ENCODE measurements around the gene PRRG2.

Gene PRRG2

GRCh38 chr19:49557641-49558325 is 23.3 kb upstream of the PRRG2 start:
- DNase-seq: no peak

GRCh38 chr19:49558591-49558990 is 22.5 kb upstream of the PRRG2 start:
- no peak for DNase-seq

DNA sequence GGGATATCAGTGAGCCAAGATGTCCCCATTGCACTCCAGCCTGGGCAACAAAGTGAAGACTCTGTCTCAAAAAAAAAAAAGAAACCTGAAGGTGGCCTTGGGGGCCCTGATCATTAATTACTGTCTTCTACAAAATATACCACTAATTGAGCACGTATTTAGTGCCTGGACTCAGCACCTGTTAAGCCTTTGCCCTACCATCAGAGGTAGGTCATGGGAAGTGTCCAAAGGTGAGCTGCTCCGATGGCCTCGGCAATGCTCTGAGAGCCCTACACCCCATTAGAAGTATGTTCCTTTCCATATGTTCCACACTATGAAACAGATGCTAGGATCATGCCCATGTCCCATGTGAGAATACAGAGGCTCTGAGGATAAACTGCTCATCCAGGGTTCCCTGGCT is 21.7 kb upstream of the PRRG2 start:
- DNase-seq: no peak

DNA sequence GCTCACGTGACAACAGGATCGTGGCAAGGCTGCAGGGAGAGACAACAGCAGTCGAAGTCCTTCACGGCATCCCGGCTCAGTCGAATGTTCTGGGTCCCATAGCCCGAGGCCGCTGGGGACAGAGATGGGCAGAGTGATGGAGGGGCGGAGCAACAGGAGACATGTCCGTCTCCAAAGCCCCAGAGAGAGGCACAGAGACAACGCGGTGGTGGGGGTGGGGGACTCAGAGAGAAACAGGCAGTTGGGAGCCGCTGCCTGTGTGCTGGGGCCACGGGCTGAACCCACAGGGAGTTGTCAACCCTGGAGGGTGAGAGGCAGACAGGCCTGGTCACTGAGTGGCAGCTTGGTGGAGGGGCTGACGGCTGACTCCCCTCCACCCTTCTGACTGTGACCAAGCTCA is 21.2 kb upstream of the PRRG2 start:
- DNase-seq: no peak

GRCh38 chr19:49560358-49560900 is 20.7 kb upstream of the PRRG2 start:
- DNase-seq: no peak

DNA sequence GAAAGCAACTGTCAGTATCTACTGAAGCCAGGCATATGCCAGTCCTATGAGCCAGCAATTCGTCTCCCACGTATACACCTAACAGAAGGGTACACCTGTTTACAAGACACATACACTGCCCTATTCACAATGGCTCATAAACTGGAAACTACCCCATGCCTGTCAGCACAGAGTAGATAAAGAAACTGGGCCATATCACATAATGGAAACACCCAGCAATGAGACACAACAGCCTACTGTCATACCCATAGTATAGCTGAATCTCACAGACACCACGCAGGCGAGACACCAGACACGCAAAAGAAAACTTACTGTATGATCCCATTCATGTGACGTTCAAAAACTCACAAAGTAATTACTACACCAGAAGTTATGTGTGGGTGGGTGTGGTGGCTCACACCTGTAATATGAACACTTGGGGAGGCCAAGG is 16.5 kb upstream of the PRRG2 start:
- DNase-seq: no peak

GRCh38 chr19:49565261-49565660 is 15.9 kb upstream of the PRRG2 start:
- no peak for DNase-seq

- no peak for DNase-seq
Observed at GRCh38 chr19:49566302-49566701, 14.8 kb upstream of the PRRG2 start.

DNA sequence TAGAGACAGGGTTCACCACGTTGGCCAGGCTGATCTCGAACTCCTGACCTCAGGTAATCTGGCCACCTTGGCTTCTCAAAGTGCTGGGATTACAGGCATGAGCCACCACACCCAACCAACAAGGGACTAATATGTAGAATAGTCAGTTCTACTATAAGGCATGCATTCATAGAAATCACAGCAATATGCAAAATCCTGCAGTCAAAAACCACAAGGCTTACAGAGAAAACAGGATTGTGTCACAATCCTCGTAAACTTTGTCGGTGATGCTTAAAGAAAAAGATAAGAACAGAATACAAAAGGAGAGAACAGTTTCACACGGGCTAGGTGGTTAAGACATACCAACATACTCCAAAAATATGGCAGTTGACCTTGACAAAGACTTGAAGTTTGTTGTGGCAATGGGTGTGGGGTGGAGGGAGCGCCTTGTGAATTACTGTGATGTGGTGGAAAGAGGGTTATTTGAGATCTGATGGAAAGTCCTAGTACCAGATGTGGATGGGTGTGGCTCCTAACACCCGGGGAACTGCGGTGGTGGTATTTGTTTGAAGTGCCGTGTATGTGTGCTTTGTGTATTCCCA is 13.2 kb upstream of the PRRG2 start:
- no peak for DNase-seq

- DNase-seq: peak; percentile 81
Observed at GRCh38 chr19:49570138-49570856, 10.8 kb upstream of the PRRG2 start.

DNA sequence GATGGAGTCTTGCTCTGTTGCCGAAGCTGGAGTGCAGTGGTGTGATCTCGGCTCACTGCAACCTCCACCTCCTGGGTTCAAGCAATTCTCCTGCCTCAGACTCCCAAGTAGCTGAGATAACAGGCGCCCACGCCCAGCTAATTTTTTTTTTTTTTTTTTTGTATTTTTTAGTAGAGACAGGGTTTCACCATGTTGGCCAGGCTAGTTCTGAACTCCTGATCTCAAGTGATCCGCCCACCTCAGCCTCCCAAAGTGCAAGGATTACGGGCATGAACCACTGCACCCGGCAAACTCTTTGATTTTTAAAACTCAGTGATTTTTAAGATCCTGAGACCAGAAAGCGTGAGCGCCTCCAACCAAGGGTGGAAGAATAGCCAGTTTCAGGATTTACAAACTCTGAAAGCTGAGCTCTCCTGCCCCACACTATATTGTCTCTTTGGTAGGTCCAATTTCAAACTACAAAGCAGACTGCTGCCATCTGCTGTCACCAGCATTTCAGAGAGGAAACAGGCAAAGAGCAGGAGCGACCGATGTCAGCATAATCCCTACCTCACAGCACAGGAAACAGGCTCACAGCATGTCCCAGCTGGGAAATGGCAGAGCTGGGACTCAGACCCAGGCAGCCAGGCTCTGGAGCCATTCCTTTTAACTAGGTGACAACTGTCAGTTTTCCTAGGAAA is 10.0 kb upstream of the PRRG2 start:
- DNase-seq: peak; percentile 22

DNA sequence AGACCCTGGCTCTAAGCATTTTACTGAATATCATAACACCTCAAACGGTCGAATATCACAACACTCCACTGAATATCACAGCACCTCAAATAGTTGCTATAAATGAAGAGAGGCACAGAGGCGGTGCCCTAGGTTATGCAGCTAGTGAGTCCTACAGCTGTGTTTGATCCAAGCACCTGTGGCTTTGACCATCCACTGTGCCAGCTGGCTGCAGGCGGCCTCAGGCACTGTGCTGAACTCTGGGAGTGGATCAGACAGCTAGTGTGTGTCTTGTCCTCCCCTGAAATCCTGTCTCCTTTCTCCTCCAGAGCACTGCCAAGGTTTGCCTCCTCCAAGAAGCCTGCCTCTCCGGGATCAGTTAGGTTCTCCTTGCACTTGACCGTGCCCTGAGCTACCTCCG is 8.1 kb upstream of the PRRG2 start:
- DNase-seq: no peak

GRCh38 chr19:49573425-49573824 is 7.7 kb upstream of the PRRG2 start:
- no peak for DNase-seq

DNA sequence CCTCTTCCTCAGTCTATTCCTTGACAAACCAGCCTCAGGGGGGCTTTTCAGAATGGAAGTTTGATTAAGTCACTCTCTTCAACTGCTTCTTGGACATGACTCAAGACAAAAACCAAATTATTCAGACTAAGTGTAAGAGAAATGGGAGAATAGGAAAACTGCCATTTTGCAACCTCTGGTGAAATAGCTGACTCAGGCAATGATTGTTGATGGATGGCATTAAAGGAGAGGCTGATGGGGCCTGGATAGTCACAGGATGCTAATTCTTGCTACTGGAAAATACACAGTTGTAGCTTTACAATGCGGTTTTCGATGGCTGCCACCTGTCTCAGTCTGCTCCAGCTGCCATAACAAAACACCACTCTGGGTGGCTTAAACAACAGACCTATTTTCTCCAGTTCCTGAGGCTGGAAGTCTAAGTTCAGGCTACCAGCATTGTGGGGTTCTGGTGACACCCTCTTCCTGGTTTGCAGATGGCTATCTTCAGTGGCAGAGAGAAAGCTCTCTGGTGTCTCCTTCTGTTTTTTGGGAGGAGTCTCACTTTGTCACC is 6.8 kb upstream of the PRRG2 start:
- no peak for DNase-seq

DNA sequence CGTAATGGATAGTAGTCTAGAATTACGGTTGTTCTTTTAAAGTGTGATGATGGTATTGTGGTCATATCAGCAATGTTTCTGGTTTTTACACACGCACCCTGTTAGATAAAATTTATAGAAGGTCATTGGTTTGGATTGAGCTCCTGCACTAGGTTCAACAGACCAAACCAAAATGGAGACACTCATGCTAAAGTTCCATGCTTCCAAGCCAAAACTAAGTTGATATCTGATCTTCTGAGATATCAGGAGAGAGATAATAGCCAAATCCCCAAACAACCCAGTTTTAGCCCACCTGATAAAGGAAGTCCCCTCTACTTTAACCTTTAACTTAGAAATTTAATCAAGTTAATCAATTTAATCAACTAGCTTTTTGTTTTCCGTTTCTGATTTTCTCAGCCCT is 1.9 kb upstream of the PRRG2 start:
- no peak for DNase-seq

- no peak for DNase-seq
Observed at GRCh38 chr19:49579947-49580263, 1.2 kb upstream of the PRRG2 start.

GRCh38 chr19:49580264-49581006 is 681 bp upstream of the PRRG2 start, which contains the start of gene NOSIP:
NOSIP (minus strand) TSS chr19:49580556; CDS start chr19:49560691, 19,865 bp downstream.
- peak; percentile 97 for DNase-seq

- DNase-seq: no peak
Observed at GRCh38 chr19:49583239-49583638, 2.1 kb downstream of the PRRG2 start.

GRCh38 chr19:49585023-49585422 is 3.9 kb downstream of the PRRG2 start:
- DNase-seq: no peak

- DNase-seq: no peak
Observed at GRCh38 chr19:49587227-49587626, 6.1 kb downstream of the PRRG2 start.

DNA sequence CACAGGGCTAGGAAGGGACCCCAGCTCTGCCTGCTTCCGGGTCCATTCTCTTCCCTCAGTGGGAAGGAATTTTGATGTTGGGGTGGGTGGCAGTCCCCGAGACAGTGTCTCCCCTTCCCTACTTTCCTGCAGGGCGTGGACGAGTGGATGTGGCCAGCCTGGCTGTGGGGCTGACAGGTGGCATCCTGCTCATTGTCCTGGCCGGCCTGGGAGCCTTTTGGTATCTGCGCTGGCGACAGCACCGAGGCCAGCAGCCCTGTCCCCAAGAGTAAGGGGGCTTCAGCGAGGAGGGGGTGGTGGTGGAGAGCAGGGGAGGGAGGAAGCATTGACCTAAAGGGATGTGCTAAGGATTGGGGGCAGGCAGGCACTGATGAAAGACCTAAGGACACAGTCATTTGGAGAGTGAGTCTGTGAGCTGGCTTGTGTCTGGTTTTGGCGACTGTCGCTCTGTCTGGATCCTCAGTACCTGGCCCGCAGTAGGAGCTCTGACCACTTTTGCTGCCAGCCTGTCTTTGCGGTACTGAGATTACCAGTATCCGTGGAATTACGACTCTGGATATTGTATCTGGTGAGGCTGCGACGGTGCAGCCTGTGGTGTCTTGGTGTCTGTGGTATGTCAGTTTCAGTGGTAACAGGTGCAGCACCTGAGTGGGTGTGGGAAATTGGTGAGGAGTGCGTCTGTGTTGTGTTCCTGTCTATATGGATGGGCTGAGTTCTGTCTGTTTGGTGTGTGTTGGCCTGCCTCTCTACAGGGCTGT is 7.4 kb downstream of the PRRG2 start:
- DNase-seq: no peak

DNA sequence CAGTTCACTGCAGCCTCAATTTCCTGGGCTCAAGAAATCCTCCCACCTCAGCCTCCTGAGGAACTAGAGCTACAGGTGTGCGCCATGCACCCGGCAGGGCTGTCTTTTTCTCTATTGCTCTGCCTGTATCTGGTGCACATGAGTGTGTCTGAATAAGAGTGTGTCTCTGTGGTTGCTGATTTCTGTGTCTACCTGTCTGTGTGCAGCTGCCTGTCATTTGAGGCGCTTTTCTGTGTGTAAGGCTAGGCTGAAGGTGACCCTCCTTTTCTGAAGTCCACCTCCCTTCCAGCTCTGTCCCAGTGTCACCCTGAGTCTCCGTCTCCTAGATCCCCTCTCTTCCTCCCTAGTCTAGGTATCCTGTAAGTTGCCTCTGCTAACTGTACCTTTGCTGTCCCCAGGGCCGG is 8.4 kb downstream of the PRRG2 start:
- no peak for DNase-seq
